Epidermal melanocyte (primary cell): ENCODE data around the gene SEMG2.

ENCODE experiments used
- DNase-seq: peaks from one replicate; pipeline ENCODE4 v3.0.0; 2011; ENCODE audit warnings: low spot score; ENCODE audit not compliant: insufficient read length

Gene SEMG2

GRCh38 chr20:45221076-45221475, at the start of gene SEMG2:
SEMG2 (plus strand) TSS chr20:45221373; CDS start chr20:45221390, 17 bp downstream.
- no peak for DNase-seq

GRCh38 chr20:45173522-45173921, 47.7 kb upstream of the SEMG2 start:
- DNase-seq, result no peak

GRCh38 chr20:45174434-45175364, 46.5 kb upstream of the SEMG2 start, which contains the start of gene PI3:
PI3 (plus strand) TSS chr20:45174902; CDS start chr20:45174923, 21 bp downstream.
- no peak for DNase-seq

GRCh38 chr20:45176526-45177267, 44.5 kb upstream of the SEMG2 start:
- DNase-seq, result no peak

- no peak for DNase-seq
Observed at GRCh38 chr20:45179166-45179565, 42.0 kb upstream of the SEMG2 start.

- no peak for DNase-seq
Observed at GRCh38 chr20:45181639-45182038, 39.5 kb upstream of the SEMG2 start.

GRCh38 chr20:45183084-45183483, 38.1 kb upstream of the SEMG2 start:
- no peak for DNase-seq

GRCh38 chr20:45187693-45188092, 33.5 kb upstream of the SEMG2 start:
- DNase-seq, result no peak

- DNase-seq, result no peak
Observed at GRCh38 chr20:45189067-45189609, 32.0 kb upstream of the SEMG2 start.

GRCh38 chr20:45189861-45190260, 31.3 kb upstream of the SEMG2 start:
- DNase-seq, result no peak

GRCh38 chr20:45191926-45192325, 29.2 kb upstream of the SEMG2 start:
- no peak for DNase-seq

- DNase-seq, result no peak
Observed at GRCh38 chr20:45193331-45193730, 27.8 kb upstream of the SEMG2 start.

- no peak for DNase-seq
Observed at GRCh38 chr20:45206725-45207124, 14.4 kb upstream of the SEMG2 start, which contains the start of gene SEMG1. SEMG1 (plus strand) TSS chr20:45207033; CDS start chr20:45207054, 21 bp downstream.

GRCh38 chr20:45209924-45210323, 11.2 kb upstream of the SEMG2 start:
- DNase-seq, result no peak

- DNase-seq, result no peak
Observed at GRCh38 chr20:45211569-45212474, 9.4 kb upstream of the SEMG2 start.

- no peak for DNase-seq
Observed at GRCh38 chr20:45212836-45213235, 8.3 kb upstream of the SEMG2 start.

- DNase-seq, result no peak
Observed at GRCh38 chr20:45218124-45218523, 3.0 kb upstream of the SEMG2 start.

- DNase-seq, result no peak
Observed at GRCh38 chr20:45218636-45219035, 2.5 kb upstream of the SEMG2 start.

- no peak for DNase-seq
Observed at GRCh38 chr20:45223136-45223535, 2.0 kb downstream of the SEMG2 start.

GRCh38 chr20:45226287-45226686, 5.1 kb downstream of the SEMG2 start:
- no peak for DNase-seq
